CD4-positive, CD25-positive, alpha-beta regulatory T cell (primary cell): ENCODE data around the gene PSIP1. TPM values are rescaled to one million over a fixed set of nuclear protein-coding genes. Genes with fewer than 3 reads are reported as not detected.

Experiments
- ATAC-seq, 2 donors: fragments of 150-1000 bp; cut with Tn5 transposase; one replicate each; pipeline ENCODE4 v1.10.0; 2021; ENCODE audit warnings: low read depth in 2 of 2, moderate number of reproducible peaks in 2 of 2, moderate library complexity in 1 of 2
- DNase-seq, 3 donors: peaks; one replicate each; pipeline versions ENCODE4 v3.0.0 to v3.0.0-alpha.2; 2012 to 2022; ENCODE audit warnings: mixed read lengths in 1 of 3
- H3K27ac ChIP-seq: one replicate; pipeline ENCODE4 v1.7.0; 2013; ENCODE audit warnings: mild to moderate bottlenecking, low read length; ENCODE audit not compliant: insufficient read depth, poor library complexity, severe bottlenecking
- H3K27me3 ChIP-seq: one replicate; pipeline ENCODE4 v1.7.0; 2013; ENCODE audit warnings: low read length; ENCODE audit not compliant: control insufficient read depth, insufficient read depth
- H3K36me3 ChIP-seq: one replicate; pipeline ENCODE4 v1.7.0; 2013; ENCODE audit warnings: mild to moderate bottlenecking, low read length, moderate library complexity; ENCODE audit not compliant: control insufficient read depth, insufficient read depth
- H3K4me1 ChIP-seq: 2 replicates; pipeline ENCODE4 v1.7.0; 2013; ENCODE audit warnings: mild to moderate bottlenecking, low read length; ENCODE audit not compliant: insufficient read depth, control insufficient read depth, poor library complexity, severe bottlenecking
- H3K4me3 ChIP-seq: one replicate; pipeline ENCODE4 v1.7.0; 2013; ENCODE audit warnings: low read depth, mild to moderate bottlenecking, low read length, moderate library complexity
- H3K9me3 ChIP-seq, 2 experiments: 1 replicate in 1 of 2; 2 replicates in 1 of 2; pipeline ENCODE4 v1.7.0; 2013; ENCODE audit warnings: low read length in 2 of 2, mild to moderate bottlenecking in 1 of 2, moderate library complexity in 1 of 2; ENCODE audit not compliant: control insufficient read depth in 2 of 2
- H3K27ac Mint-ChIP-seq, 3 donors: one replicate each; pipeline ENCODE4 v1.8.0; 2020 to 2022; ENCODE audit warnings: mild to moderate bottlenecking in 3 of 3, mixed read lengths in 3 of 3, moderate library complexity in 2 of 3
- H3K27me3 Mint-ChIP-seq: one replicate; pipeline ENCODE4 v1.8.0; 2022; ENCODE audit warnings: mild to moderate bottlenecking, mixed read lengths
- H3K36me3 Mint-ChIP-seq: one replicate; pipeline ENCODE4 v1.8.0; 2020; ENCODE audit warnings: mixed read lengths
- H3K4me1 Mint-ChIP-seq, 4 donors: one replicate each; pipeline ENCODE4 v1.8.0; 2020 to 2022; ENCODE audit warnings: mixed read lengths in 4 of 4, mild to moderate bottlenecking in 1 of 4
- H3K4me3 Mint-ChIP-seq, 4 donors: one replicate each; pipeline ENCODE4 v1.8.0; 2020 to 2022; ENCODE audit warnings: mild to moderate bottlenecking in 4 of 4, mixed read lengths in 4 of 4, moderate library complexity in 3 of 4
- H3K9me3 Mint-ChIP-seq, 7 donors: one replicate each; pipeline ENCODE4 v1.8.0; 2020 to 2022; ENCODE audit warnings: mixed read lengths in 7 of 7, mild to moderate bottlenecking in 3 of 7, moderate library complexity in 2 of 7
- polyA plus RNA-seq, 4 donors: library from polyadenylated mRNA; unstranded; fragments of 300-500 nt; fragmentation: Illumina TruSeq; gene quantifications; one replicate each; pipeline ENCODE4 v1.2.3, GENCODE V29; 2021
- total RNA-seq: library from RNA; stranded (reverse); gene quantifications from one replicate; pipeline ENCODE4 v1.2.3, GENCODE V29; 2022

The PSIP1 gene
- total and polyA plus RNA-seq, 5 donors from 2014 or later = 86.0 to 136 (median 126) TPM

- peaks cover 25 to 42% (median 33%) of the 10 kb centered on the region in 4 donors for H3K4me1 Mint-ChIP-seq
- H3K36me3 Mint-ChIP-seq = peaks cover 31% of the 10 kb centered on the region
- ATAC-seq = no peak
Observed at GRCh38 chr9:15480028-15480427, 30.7 kb downstream of the PSIP1 start.

GRCh38 chr9:15475923-15476536 lies 34.7 kb downstream of the PSIP1 start:
- H3K4me3 ChIP-seq = no peak overlapping the region
- H3K9me3 ChIP-seq = no peaks in the 10 kb centered on the region
- no peaks in the 10 kb centered on the region for H3K27me3 Mint-ChIP-seq
- ATAC-seq (no peak), DNase-seq (no peak)
- peaks cover 13 to 31% (median 27%) of the 10 kb centered on the region in 4 donors for H3K4me1 Mint-ChIP-seq
- no peak overlapping the region for H3K27ac ChIP-seq
- no peak overlapping the region for H3K4me3 Mint-ChIP-seq
- peaks cover 3% of the 10 kb centered on the region for H3K4me1 ChIP-seq
- H3K9me3 Mint-ChIP-seq = no peaks in the 10 kb centered on the region
- H3K27me3 ChIP-seq = no peaks in the 10 kb centered on the region
- peaks cover 34% of the 10 kb centered on the region for H3K36me3 Mint-ChIP-seq
- peak overlapping the region in 1 of 3 donors; percentile 63 for H3K27ac Mint-ChIP-seq
- H3K36me3 ChIP-seq = peaks cover 78% of the 10 kb centered on the region

More at GRCh38 chr9:15480028-15480427, 30.7 kb downstream of the PSIP1 start:
- Mint-ChIP-seq H3K27me3 (no peaks in the 10 kb centered on the region), H3K4me3 (peak overlapping the region in 1 of 4 donors; percentile 62), H3K9me3 (no peaks in the 10 kb centered on the region), H3K27ac (peak overlapping the region in 2 of 3 donors; percentile 16 to 60)
- Histone ChIP-seq H3K36me3 (peaks cover 76% of the 10 kb centered on the region), H3K9me3 (no peaks in the 10 kb centered on the region), H3K27me3 (no peaks in the 10 kb centered on the region), H3K27ac (no peak overlapping the region), H3K4me1 (peaks cover 13% of the 10 kb centered on the region), H3K4me3 (no peak overlapping the region)
- DNase-seq = no peak

- H3K9me3 Mint-ChIP-seq = no peaks in the 10 kb centered on the region
- H3K36me3 Mint-ChIP-seq = peaks cover 52% of the 10 kb centered on the region
- H3K27ac Mint-ChIP-seq = peak overlapping the region in 1 of 3 donors; percentile 65
Observed at GRCh38 chr9:15469862-15470261, 40.9 kb downstream of the PSIP1 start.

GRCh38 chr9:15469406-15469805 lies 41.4 kb downstream of the PSIP1 start:
- Histone ChIP-seq H3K36me3 (peaks cover 94% of the 10 kb centered on the region), H3K27me3 (no peaks in the 10 kb centered on the region), H3K4me1 (no peaks in the 10 kb centered on the region), H3K4me3 (no peak overlapping the region), H3K9me3 (no peaks in the 10 kb centered on the region), H3K27ac (no peak overlapping the region)
- ATAC-seq (no peak), DNase-seq (no peak)
- peaks cover 56% of the 10 kb centered on the region for H3K36me3 Mint-ChIP-seq
- peaks cover 11 to 27% (median 23%) of the 10 kb centered on the region in 4 donors for H3K4me1 Mint-ChIP-seq
- no peaks in the 10 kb centered on the region for H3K9me3 Mint-ChIP-seq
- H3K27me3 Mint-ChIP-seq = no peaks in the 10 kb centered on the region
- no peak overlapping the region for H3K4me3 Mint-ChIP-seq
- peak overlapping the region in 1 of 3 donors; percentile 59 for H3K27ac Mint-ChIP-seq

More at GRCh38 chr9:15469862-15470261, 40.9 kb downstream of the PSIP1 start:
- no peak overlapping the region for H3K27ac ChIP-seq
- Mint-ChIP-seq H3K4me1 (peaks cover 11 to 27% (median 24%) of the 10 kb centered on the region in 4 donors), H3K4me3 (no peak overlapping the region), H3K27me3 (no peaks in the 10 kb centered on the region)
- no peaks in the 10 kb centered on the region for H3K27me3 ChIP-seq
- H3K4me3 ChIP-seq = no peak overlapping the region
- no peaks in the 10 kb centered on the region for H3K9me3 ChIP-seq
- H3K36me3 ChIP-seq = peaks cover 90% of the 10 kb centered on the region
- H3K4me1 ChIP-seq = no peaks in the 10 kb centered on the region
- no peak for DNase-seq
- ATAC-seq = no peak

GRCh38 chr9:15468145-15468544 lies 42.6 kb downstream of the PSIP1 start:
- Mint-ChIP-seq H3K9me3 (no peaks in the 10 kb centered on the region), H3K27ac (peak overlapping the region in 2 of 3 donors; percentile 20 to 32), H3K36me3 (peaks cover 51% of the 10 kb centered on the region), H3K4me3 (no peak overlapping the region), H3K27me3 (no peaks in the 10 kb centered on the region), H3K4me1 (peaks cover 11 to 27% (median 21%) of the 10 kb centered on the region in 4 donors)
- H3K27ac ChIP-seq = no peak overlapping the region
- no peak overlapping the region for H3K4me3 ChIP-seq
- H3K9me3 ChIP-seq = no peaks in the 10 kb centered on the region
- H3K36me3 ChIP-seq = peaks cover 96% of the 10 kb centered on the region
- no peak for DNase-seq
- H3K27me3 ChIP-seq = no peaks in the 10 kb centered on the region
- H3K4me1 ChIP-seq = no peaks in the 10 kb centered on the region
- no peak for ATAC-seq

GRCh38 chr9:15461601-15462000 lies 49.2 kb downstream of the PSIP1 start:
- H3K4me1 ChIP-seq = no peaks in the 10 kb centered on the region
- no peak for DNase-seq
- no peaks in the 10 kb centered on the region for H3K27me3 ChIP-seq
- no peak overlapping the region for H3K4me3 Mint-ChIP-seq
- peaks cover 33% of the 10 kb centered on the region for H3K36me3 Mint-ChIP-seq
- no peaks in the 10 kb centered on the region for H3K9me3 Mint-ChIP-seq
- H3K9me3 ChIP-seq = no peaks in the 10 kb centered on the region
- no peak overlapping the region for H3K4me3 ChIP-seq
- H3K27ac Mint-ChIP-seq = no peak overlapping the region
- H3K36me3 ChIP-seq = peaks cover 84% of the 10 kb centered on the region
- no peaks in the 10 kb centered on the region for H3K27me3 Mint-ChIP-seq
- H3K27ac ChIP-seq = no peak overlapping the region
- peaks cover under 1 to 7% (median 3%) of the 10 kb centered on the region in 4 donors for H3K4me1 Mint-ChIP-seq
- ATAC-seq = no peak

GRCh38 chr9:15461056-15461455 lies 49.7 kb downstream of the PSIP1 start:
- Histone ChIP-seq H3K27me3 (no peaks in the 10 kb centered on the region), H3K27ac (no peak overlapping the region), H3K36me3 (peaks cover 79% of the 10 kb centered on the region), H3K4me1 (no peaks in the 10 kb centered on the region), H3K9me3 (no peaks in the 10 kb centered on the region), H3K4me3 (no peak overlapping the region)
- H3K4me3 Mint-ChIP-seq = no peak overlapping the region
- H3K36me3 Mint-ChIP-seq = peaks cover 28% of the 10 kb centered on the region
- peaks cover 0 to 6% (median 3%) of the 10 kb centered on the region in 4 donors for H3K4me1 Mint-ChIP-seq
- H3K27ac Mint-ChIP-seq = no peak overlapping the region
- H3K27me3 Mint-ChIP-seq = no peaks in the 10 kb centered on the region
- H3K9me3 Mint-ChIP-seq = no peaks in the 10 kb centered on the region
- ATAC-seq (no peak), DNase-seq (no peak)

- no peak for ATAC-seq
- peaks cover 28% of the 10 kb centered on the region for H3K36me3 Mint-ChIP-seq
Observed at GRCh38 chr9:15453956-15454355, 56.8 kb downstream of the PSIP1 start.

More at GRCh38 chr9:15453956-15454355, 56.8 kb downstream of the PSIP1 start:
- peak overlapping the region in 2 of 3 donors; percentile 12 to 17 for H3K27ac Mint-ChIP-seq
- Histone ChIP-seq H3K4me1 (no peaks in the 10 kb centered on the region), H3K27ac (no peak overlapping the region), H3K9me3 (no peaks in the 10 kb centered on the region), H3K36me3 (peaks cover 74% of the 10 kb centered on the region), H3K4me3 (no peak overlapping the region), H3K27me3 (no peaks in the 10 kb centered on the region)
- peaks cover 0 to 16% (median 2%) of the 10 kb centered on the region in 4 donors for H3K4me1 Mint-ChIP-seq
- H3K27me3 Mint-ChIP-seq = no peaks in the 10 kb centered on the region
- H3K9me3 Mint-ChIP-seq = no peaks in the 10 kb centered on the region
- DNase-seq = no peak
- H3K4me3 Mint-ChIP-seq = no peak overlapping the region
